ENCODE data around the gene TTC24. TPM values are rescaled to one million over a fixed set of nuclear protein-coding genes. Genes with fewer than 3 reads are reported as not detected.
A peak's percentile ranks its signal among the peaks of the same experiment; 100 is the strongest.

Gene TTC24
- polyA plus RNA-seq, 1 experiment = not detected

DNA sequence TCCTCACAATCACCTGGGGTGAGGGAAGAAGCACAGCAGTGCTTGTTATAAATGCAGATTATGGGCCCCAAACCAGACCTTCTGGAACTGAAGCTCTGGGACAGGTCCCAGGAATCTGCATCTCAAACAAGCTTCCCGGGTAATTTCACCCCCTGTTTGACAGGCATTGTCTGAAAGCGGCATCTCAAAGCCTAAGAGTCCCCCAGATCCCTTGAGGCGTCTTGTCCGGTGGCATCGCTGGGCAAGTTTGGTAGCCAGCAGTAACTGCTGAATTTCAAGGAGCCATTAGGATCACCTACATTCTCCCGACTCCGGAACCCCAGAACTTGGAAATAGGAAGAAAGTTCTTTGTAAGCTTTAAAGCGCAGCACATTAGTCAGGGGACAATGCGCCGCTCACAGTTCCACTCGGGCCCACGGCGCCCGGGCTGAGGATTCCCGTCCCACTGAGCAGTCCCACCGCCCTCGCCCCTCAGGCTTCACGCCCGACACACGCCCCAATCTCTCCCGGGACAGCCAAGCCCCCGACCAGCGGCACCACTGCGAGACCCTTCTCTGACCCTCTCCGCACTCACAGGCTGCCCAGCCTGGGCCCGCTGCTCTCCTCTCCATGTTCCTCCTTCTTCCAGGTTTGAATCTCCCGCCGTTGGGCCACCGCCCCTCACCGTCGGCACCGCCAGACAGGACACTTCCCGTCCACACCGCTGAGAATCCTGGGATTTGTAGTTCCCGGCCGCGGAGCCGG is 7.4 kb upstream of the TTC24 start, which contains the start of gene IQGAP3:
Gene IQGAP3 (minus strand): TSS at position 647 of the 744 bp plus-strand sequence. CDS start 36 bp downstream, at position 611.
- Histone ChIP-seq H3K27ac (ENCODE audit: low read depth, low read length) (peak within 1 kb of the TSS; percentile 76), H3K9me3 (ENCODE audit: control insufficient read depth, insufficient read depth, low read length) (no peaks in the 10 kb centered on the region; the same call in 1 of the 2 replicates), H3K4me3 (ENCODE audit: low read depth, low read length) (peak within 1 kb of the TSS; percentile 75), H3K27me3 (ENCODE audit: control insufficient read depth, insufficient read depth, low read length) (peaks cover 9% of the 10 kb centered on the region)
- ChIA-PET POLR2A (interaction anchor here (1.0 to 1.4 kb wide), 4 partner anchors 20 to 96 kb away, joined by 3 to 7 read pairs (median 4); partner anchors contain the start of genes MEF2D and NAXE), CTCF (interaction anchor here (0.7 to 2.6 kb wide), 3 partner anchors 37 to 186 kb away, joined by 6 to 18 read pairs (median 10); no protein-coding TSS in a partner anchor)
- DNase-seq (ENCODE audit: low read depth, low spot score) = peak; percentile 47
- TF ChIP-seq, protein P1, sequence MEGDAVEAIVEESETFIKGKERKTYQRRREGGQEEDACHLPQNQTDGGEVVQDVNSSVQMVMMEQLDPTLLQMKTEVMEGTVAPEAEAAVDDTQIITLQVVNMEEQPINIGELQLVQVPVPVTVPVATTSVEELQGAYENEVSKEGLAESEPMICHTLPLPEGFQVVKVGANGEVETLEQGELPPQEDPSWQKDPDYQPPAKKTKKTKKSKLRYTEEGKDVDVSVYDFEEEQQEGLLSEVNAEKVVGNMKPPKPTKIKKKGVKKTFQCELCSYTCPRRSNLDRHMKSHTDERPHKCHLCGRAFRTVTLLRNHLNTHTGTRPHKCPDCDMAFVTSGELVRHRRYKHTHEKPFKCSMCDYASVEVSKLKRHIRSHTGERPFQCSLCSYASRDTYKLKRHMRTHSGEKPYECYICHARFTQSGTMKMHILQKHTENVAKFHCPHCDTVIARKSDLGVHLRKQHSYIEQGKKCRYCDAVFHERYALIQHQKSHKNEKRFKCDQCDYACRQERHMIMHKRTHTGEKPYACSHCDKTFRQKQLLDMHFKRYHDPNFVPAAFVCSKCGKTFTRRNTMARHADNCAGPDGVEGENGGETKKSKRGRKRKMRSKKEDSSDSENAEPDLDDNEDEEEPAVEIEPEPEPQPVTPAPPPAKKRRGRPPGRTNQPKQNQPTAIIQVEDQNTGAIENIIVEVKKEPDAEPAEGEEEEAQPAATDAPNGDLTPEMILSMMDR (IDR thresholded peaks at IDR 0.05; ENCODE audit: low read depth, low read length) = no peak

DNA sequence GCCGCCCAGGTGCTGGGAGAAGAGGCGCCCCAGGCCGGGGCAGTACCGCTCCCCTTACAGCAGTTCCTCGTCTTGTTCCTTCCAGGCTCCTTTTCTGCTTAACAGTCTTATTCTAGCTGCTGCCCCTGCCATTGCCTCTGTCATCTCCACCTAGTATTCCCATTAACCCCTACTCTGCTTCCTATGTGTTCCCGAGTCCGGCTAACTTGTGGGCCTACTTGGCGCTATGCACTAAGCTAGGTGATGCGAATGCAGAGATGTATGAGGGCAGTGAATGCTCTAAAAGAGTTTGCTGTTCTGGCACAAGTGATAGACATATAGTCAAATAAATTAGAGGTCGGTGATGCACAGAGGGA is 6.9 kb upstream of the TTC24 start:
- Histone ChIP-seq H3K4me3 (ENCODE audit: low read depth, low read length) (peak overlapping the region; percentile 75), H3K9me3 (ENCODE audit: control insufficient read depth, insufficient read depth, low read length) (no peaks in the 10 kb centered on the region; the same call in 1 of the 2 replicates), H3K27me3 (ENCODE audit: control insufficient read depth, insufficient read depth, low read length) (peaks cover 10% of the 10 kb centered on the region), H3K27ac (ENCODE audit: low read depth, low read length) (peak overlapping the region; percentile 2)
- no peak for DNase-seq (ENCODE audit: low read depth, low spot score)
- ChIA-PET CTCF (no interaction called here), POLR2A (no interaction called here)
- TF ChIP-seq, protein P1 (IDR thresholded peaks at IDR 0.05; ENCODE audit: low read depth, low read length) = no peak

DNA sequence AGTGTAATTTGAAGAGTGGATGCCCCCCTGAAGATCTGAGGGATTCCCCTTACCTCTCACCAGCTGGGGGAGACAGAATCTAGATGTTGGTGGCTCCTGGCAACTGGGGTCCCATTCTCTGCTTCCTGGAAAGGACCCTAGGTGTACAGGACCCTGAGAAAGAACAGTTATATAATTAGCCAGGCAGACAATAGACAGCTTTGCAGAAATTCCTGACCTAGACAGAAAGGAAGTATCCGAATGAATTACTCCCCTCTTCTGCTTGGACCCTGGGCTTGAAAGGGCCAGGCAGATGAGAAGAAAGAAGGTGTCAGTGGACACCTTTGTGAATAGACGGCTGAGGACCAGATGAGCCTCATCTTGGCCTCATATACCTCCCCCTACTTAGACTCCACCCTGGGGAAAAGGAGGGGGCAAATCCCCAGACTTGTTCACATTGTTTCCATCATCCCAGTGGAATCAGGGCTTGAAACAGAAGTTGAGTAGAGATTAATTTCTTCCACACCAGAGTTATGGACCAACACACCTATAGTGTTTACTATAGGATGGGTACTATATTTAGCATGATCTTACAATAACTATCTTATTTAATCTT is 5.4 kb upstream of the TTC24 start:
- H3K27me3 ChIP-seq (ENCODE audit: control insufficient read depth, insufficient read depth, low read length) = peaks cover 13% of the 10 kb centered on the region
- H3K27ac ChIP-seq (ENCODE audit: low read depth, low read length) = no peak overlapping the region
- TF ChIP-seq, protein P1 (IDR thresholded peaks at IDR 0.05; ENCODE audit: low read depth, low read length) = no peak
- DNase-seq (ENCODE audit: low read depth, low spot score) = no peak
- CTCF ChIA-PET = no interaction called here
- H3K4me3 ChIP-seq (ENCODE audit: low read depth, low read length) = no peak overlapping the region
- H3K9me3 ChIP-seq (ENCODE audit: control insufficient read depth, insufficient read depth, low read length) = no peaks in the 10 kb centered on the region; the same call in 1 of the 2 replicates
- POLR2A ChIA-PET = interaction anchor here (0.7 kb wide), 1 partner anchor 20 kb away, joined by 3 read pairs; no protein-coding TSS in a partner anchor

DNA sequence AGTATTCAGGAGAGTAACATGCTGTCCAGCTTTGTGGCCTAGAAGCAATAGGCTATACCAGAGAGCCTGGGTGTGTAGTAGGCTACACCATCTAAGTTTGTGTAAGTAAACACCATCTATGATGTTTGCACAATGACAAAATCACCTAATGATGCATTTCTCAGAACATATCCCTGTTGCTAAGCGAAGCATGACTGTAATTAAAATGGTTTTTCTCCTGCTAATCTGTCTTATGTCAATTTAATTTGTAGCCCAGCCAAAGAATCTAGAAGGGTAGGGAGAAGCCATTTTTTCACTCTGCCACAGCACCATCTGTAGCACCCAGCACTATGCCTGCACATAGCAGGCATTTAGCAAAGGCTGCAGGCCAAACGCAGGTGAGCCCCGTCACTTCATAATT is 2.0 kb upstream of the TTC24 start:
- no peak overlapping the region for H3K4me3 ChIP-seq (ENCODE audit: low read depth, low read length)
- ChIA-PET POLR2A (no interaction called here), CTCF (no interaction called here)
- no peaks in the 10 kb centered on the region for H3K9me3 ChIP-seq (ENCODE audit: control insufficient read depth, insufficient read depth, low read length)
- DNase-seq (ENCODE audit: low read depth, low spot score) = no peak
- TF ChIP-seq, protein P1 (IDR thresholded peaks at IDR 0.05; ENCODE audit: low read depth, low read length) = no peak
- H3K27me3 ChIP-seq (ENCODE audit: control insufficient read depth, insufficient read depth, low read length) = peaks cover 20% of the 10 kb centered on the region
- no peak overlapping the region for H3K27ac ChIP-seq (ENCODE audit: low read depth, low read length)

DNA sequence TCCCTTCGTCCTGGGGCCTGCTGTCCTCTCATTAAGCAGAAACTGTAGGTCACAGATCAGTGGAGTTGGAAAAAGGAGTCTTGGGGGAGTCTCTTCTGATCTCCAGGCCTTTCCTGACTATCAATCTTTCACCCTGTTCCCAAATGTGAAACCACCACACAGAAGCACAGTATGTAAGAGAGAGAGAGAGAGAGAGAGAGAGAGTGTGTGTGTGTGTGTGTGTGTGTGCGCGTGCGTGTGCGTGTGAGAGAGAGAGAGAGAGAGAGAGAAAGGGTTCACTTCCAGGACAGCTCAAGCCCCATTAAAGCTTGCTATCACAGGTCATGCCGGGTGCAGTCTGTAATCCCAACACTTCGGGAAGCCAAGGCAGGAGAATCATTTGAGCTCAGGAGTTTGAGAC is 1.5 kb upstream of the TTC24 start:
- H3K4me3 ChIP-seq (ENCODE audit: low read depth, low read length) = no peak overlapping the region
- DNase-seq (ENCODE audit: low read depth, low spot score) = no peak
- ChIA-PET POLR2A (no interaction called here), CTCF (interaction anchor here (0.7 kb wide), 1 partner anchor 13 kb away, joined by 3 read pairs; no protein-coding TSS in a partner anchor)
- H3K9me3 ChIP-seq (ENCODE audit: control insufficient read depth, insufficient read depth, low read length) = no peaks in the 10 kb centered on the region
- TF ChIP-seq, protein P1 (IDR thresholded peaks at IDR 0.05; ENCODE audit: low read depth, low read length) = no peak
- no peak overlapping the region for H3K27ac ChIP-seq (ENCODE audit: low read depth, low read length)
- H3K27me3 ChIP-seq (ENCODE audit: control insufficient read depth, insufficient read depth, low read length) = peaks cover 19% of the 10 kb centered on the region

Data from AG04450 (cell line).